GM18861 (cell line): ENCODE data around the gene FALEC.
A peak's percentile ranks its signal among the peaks of the same experiment; 100 is the strongest.

Experiments
- ATAC-seq: cut with Tn5 transposase; IDR thresholded peaks from one replicate; pipeline ENCODE4 v1.9.1; 2021; ENCODE audit not compliant: unreplicated experiment

The FALEC gene

GRCh38 chr1:150515328-150516049 is at the start of gene FALEC:
FALEC (plus strand) TSS chr1:150515752.
- ATAC-seq: peak; percentile 86

GRCh38 chr1:150466964-150467363 is 48.6 kb upstream of the FALEC start:
- ATAC-seq: no peak

GRCh38 chr1:150469291-150469690 is 46.3 kb upstream of the FALEC start:
- no peak for ATAC-seq

- no peak for ATAC-seq
Measured at GRCh38 chr1:150472601-150473200, 42.9 kb upstream of the FALEC start.

GRCh38 chr1:150473659-150474058 is 41.9 kb upstream of the FALEC start:
- ATAC-seq: no peak

- no peak for ATAC-seq
Measured at GRCh38 chr1:150474869-150475268, 40.7 kb upstream of the FALEC start.

GRCh38 chr1:150476754-150477153 is 38.8 kb upstream of the FALEC start:
- ATAC-seq: no peak

- no peak for ATAC-seq
Measured at GRCh38 chr1:150477320-150477719, 38.2 kb upstream of the FALEC start.

- no peak for ATAC-seq
Measured at GRCh38 chr1:150477733-150478132, 37.8 kb upstream of the FALEC start.

GRCh38 chr1:150479370-150479769 is 36.2 kb upstream of the FALEC start:
- ATAC-seq: no peak

GRCh38 chr1:150479927-150480352 is 35.6 kb upstream of the FALEC start:
- no peak for ATAC-seq

- ATAC-seq: no peak
Measured at GRCh38 chr1:150484431-150484830, 31.1 kb upstream of the FALEC start.

GRCh38 chr1:150484861-150485260 is 30.7 kb upstream of the FALEC start:
- ATAC-seq: no peak

GRCh38 chr1:150486966-150487762 is 28.4 kb upstream of the FALEC start, which contains the start of gene TARS2:
TARS2 (plus strand) TSS chr1:150487419; CDS start chr1:150487451, 32 bp downstream.
- ATAC-seq: peak; percentile 98

- ATAC-seq: no peak
Measured at GRCh38 chr1:150487763-150488115, 27.8 kb upstream of the FALEC start.

- no peak for ATAC-seq
Measured at GRCh38 chr1:150493175-150493574, 22.4 kb upstream of the FALEC start.

- no peak for ATAC-seq
Measured at GRCh38 chr1:150498342-150498741, 17.2 kb upstream of the FALEC start.

- no peak for ATAC-seq
Measured at GRCh38 chr1:150505431-150505830, 10.1 kb upstream of the FALEC start.

GRCh38 chr1:150507912-150508864 is 7.4 kb upstream of the FALEC start, which contains the start of gene ECM1:
ECM1 (plus strand) TSS chr1:150508109; CDS start chr1:150508210, 101 bp downstream.
- no peak for ATAC-seq

- no peak for ATAC-seq
Measured at GRCh38 chr1:150508982-150509381, 6.6 kb upstream of the FALEC start.

GRCh38 chr1:150511551-150511950 is 4.0 kb upstream of the FALEC start:
- no peak for ATAC-seq
